Mucosa of rectum (tissue), 2 donors: Measurements from ENCODE around the gene TOM1.
"Not testable (repeated sequence)": the region's sequence is repeated elsewhere in the genome, so short reads cannot be mapped to it uniquely, and the experiment has no call there.

Experiments
- H3K27ac ChIP-seq, 2 donors: one replicate each; pipeline ENCODE4 v1.7.0; 2013; ENCODE audit warnings: inconsistent platforms in 2 of 2, low read depth in 2 of 2, low read length in 2 of 2
- H3K27me3 ChIP-seq, 2 donors: one replicate each; pipeline ENCODE4 v1.7.0; 2013; ENCODE audit warnings: low read length in 2 of 2; ENCODE audit not compliant: control insufficient read depth in 2 of 2, insufficient read depth in 2 of 2
- H3K36me3 ChIP-seq, 2 donors: one replicate each; pipeline ENCODE4 v1.7.0; 2013; ENCODE audit warnings: low read length in 2 of 2; ENCODE audit not compliant: control insufficient read depth in 2 of 2, insufficient read depth in 2 of 2
- H3K4me1 ChIP-seq, 2 donors: one replicate each; pipeline ENCODE4 v1.7.0; 2013; ENCODE audit warnings: low read length in 2 of 2, mild to moderate bottlenecking in 1 of 2; ENCODE audit not compliant: control insufficient read depth in 2 of 2, insufficient read depth in 2 of 2
- H3K4me3 ChIP-seq, 2 donors: one replicate each; pipeline ENCODE4 v1.7.0; 2013; ENCODE audit warnings: low read length in 2 of 2
- H3K9ac ChIP-seq, 2 donors: one replicate each; pipeline ENCODE4 v1.7.0; 2013; ENCODE audit warnings: low read length in 2 of 2, low read depth in 1 of 2, mild to moderate bottlenecking in 1 of 2
- H3K9me3 ChIP-seq, 2 donors: one replicate each; pipeline ENCODE4 v1.7.0; 2013; ENCODE audit warnings: low read length in 2 of 2; ENCODE audit not compliant: control insufficient read depth in 2 of 2
- donor health status: healthy.
- donor health status: Normal muscosa, but diverticular disease.

The TOM1 gene

GRCh38 chr22:35393116-35394010, 93.7 kb downstream of the TOM1 start:
- Histone ChIP-seq H3K4me3 (no peak overlapping the region), H3K9ac (no peak overlapping the region), H3K27ac (no peak overlapping the region), H3K36me3 (peaks cover 11% of the 10 kb centered on the region in 2 donors), H3K4me1 (no peaks in the 10 kb centered on the region), H3K27me3 (no peaks in the 10 kb centered on the region), H3K9me3 (no peaks in the 10 kb centered on the region)

- Histone ChIP-seq H3K27me3 (no peaks in the 10 kb centered on the region), H3K4me3 (no peak overlapping the region), H3K27ac (no peak overlapping the region), H3K9me3 (no peaks in the 10 kb centered on the region), H3K9ac (no peak overlapping the region), H3K36me3 (peaks cover 7 to 11% of the 10 kb centered on the region in 2 donors), H3K4me1 (no peaks in the 10 kb centered on the region)
Observed at GRCh38 chr22:35394011-35394312, 94.3 kb downstream of the TOM1 start.

- H3K4me1 ChIP-seq = peaks cover under 1 to 4% of the 10 kb centered on the region in 2 donors
- H3K27ac ChIP-seq = no peak overlapping the region
- no peak overlapping the region for H3K9ac ChIP-seq
- H3K4me3 ChIP-seq = no peak overlapping the region
- no peaks in the 10 kb centered on the region for H3K9me3 ChIP-seq
- H3K36me3 ChIP-seq = peaks cover 7 to 9% of the 10 kb centered on the region in 2 donors
- H3K27me3 ChIP-seq = no peaks in the 10 kb centered on the region
Observed at GRCh38 chr22:35394810-35395563, 95.3 kb downstream of the TOM1 start.

GRCh38 chr22:35396622-35397021, 96.9 kb downstream of the TOM1 start:
- not testable (repeated sequence) for H3K27ac ChIP-seq, H3K9ac ChIP-seq, H3K4me1 ChIP-seq

GRCh38 chr22:35397095-35397904, 97.6 kb downstream of the TOM1 start:
- Histone ChIP-seq H3K27me3 (no peaks in the 10 kb centered on the region), H3K27ac (no peak overlapping the region), H3K36me3 (peaks cover 5 to 7% of the 10 kb centered on the region in 2 donors), H3K9ac (no peak overlapping the region), H3K4me3 (no peak overlapping the region), H3K9me3 (no peaks in the 10 kb centered on the region), H3K4me1 (peaks cover 8% of the 10 kb centered on the region in 2 donors)

More at GRCh38 chr22:35396622-35397021, 96.9 kb downstream of the TOM1 start:
- H3K9me3 ChIP-seq, H3K36me3 ChIP-seq, H3K27me3 ChIP-seq, H3K4me3 ChIP-seq: not testable (repeated sequence)
